IPS DF 6.9 (cell line): ENCODE data around the gene TAF6.

ENCODE experiments used
- DNase-seq: peaks from one replicate; pipeline ENCODE4 v3.0.0-alpha.2; 2013; ENCODE audit warnings: low read depth, low spot score
- H3K27ac ChIP-seq: one replicate; pipeline ENCODE4 v1.5.1; 2013; ENCODE audit warnings: low read length, control low read depth
- H3K27me3 ChIP-seq: 2 replicates; pipeline ENCODE4 v1.6.1; 2013; ENCODE audit warnings: mild to moderate bottlenecking, low read length; ENCODE audit not compliant: control insufficient read depth, insufficient read depth
- H3K36me3 ChIP-seq: 2 replicates; pipeline ENCODE4 v1.6.1; 2013; ENCODE audit warnings: low read length; ENCODE audit not compliant: control insufficient read depth, insufficient read depth
- H3K4me1 ChIP-seq: 2 replicates; pipeline ENCODE4 v1.6.1; 2013; ENCODE audit warnings: low read length; ENCODE audit not compliant: control insufficient read depth, insufficient read depth
- H3K4me3 ChIP-seq: 2 replicates; pipeline ENCODE4 v1.5.1; 2013; ENCODE audit warnings: mild to moderate bottlenecking, low read length
- H3K9me3 ChIP-seq: 2 replicates; pipeline ENCODE4 v1.6.1; 2013; ENCODE audit warnings: low read length, inconsistent platforms; ENCODE audit not compliant: control insufficient read depth, insufficient read depth
- WGBS: extraction: QIAGEN DNeasy Blood & Tissue Kit; methylation state at CpG from one replicate; pipeline ENCODE4 v1.1.7; 2013; ENCODE audit warnings: mixed read lengths, missing lambda C conversion rate; ENCODE audit not compliant: insufficient read length, insufficient coverage; 5-methylcytosine and 5-hydroxymethylcytosine counted together

The TAF6 gene

DNA sequence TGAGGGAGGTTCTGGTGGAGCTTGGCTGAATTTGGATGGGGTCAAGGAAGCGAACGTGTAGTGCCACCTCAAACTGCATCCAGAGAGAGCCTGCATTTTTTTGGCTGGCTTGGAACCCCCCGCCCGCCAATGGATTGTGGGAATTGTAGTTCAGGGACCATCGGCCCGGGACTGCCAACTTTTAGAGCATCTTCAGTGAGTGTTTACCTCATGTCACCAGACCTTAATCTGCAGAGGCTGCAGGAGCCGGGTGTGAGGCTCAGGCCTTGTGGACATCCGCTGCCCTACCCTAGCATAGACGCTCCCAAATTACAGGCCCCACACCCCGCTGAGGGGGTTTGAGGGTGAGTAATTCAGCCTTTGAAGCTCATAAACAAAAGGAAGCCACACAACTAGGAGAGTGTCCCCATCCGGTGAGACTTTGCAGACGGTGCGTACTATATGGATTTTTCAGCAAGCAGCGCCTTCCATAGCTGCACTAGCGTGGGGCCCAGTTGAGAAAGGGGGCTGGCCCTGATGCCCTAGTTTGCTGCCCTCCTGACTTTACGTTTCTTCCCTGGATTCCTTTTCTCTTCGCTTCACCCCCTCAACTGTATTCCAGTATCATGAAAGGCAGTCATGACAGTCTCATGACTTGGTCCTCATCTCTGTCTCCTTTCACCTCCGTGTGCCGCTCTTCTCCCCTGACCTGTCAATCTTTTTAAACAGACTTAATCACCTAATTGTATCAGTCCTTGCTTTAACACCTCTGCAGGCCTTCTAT is 993 bp upstream of the TAF6 start:
- WGBS, result no CpG with 5 or more reads among the region's 19 CpGs

DNA sequence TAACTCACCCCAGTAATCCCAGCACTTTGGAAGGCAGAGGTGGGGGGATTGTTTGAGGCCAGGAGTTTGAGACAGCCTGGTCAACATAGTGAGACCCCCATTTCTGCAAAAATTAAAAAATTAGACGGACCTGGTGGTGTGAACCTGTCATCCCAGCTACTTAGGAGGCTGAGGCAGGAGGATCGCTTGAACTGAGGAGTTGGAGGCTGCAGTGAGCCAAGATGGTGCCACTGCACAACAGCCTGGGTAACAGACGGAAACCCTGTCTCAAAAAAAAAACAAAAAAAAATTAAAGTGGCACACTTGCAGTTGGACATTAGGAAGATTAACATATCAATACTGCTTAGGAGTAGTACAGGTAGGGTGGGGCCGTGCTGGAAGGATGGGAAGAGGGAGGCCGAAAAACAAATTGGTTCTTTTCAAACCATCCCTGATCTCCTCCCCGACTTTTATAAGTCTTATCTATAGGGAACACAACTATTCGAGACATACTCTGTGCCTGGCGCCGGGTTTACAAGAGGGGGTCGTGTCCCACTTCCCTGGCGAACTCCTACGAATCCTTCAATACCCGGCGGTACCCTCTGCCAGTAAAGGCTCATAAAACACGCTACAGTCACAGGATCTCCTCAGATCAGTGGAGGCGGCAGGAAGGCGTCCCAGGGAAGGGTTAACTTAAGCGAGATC is 628 bp downstream of the TAF6 start:
- Histone ChIP-seq H3K27ac (no peak overlapping the region), H3K4me1 (no peaks in the 10 kb centered on the region), H3K36me3 (peaks cover 3% of the 10 kb centered on the region; the same call in 1 of the 2 replicates), H3K27me3 (no peaks in the 10 kb centered on the region), H3K4me3 (peak overlapping the region; percentile 91), H3K9me3 (no peaks in the 10 kb centered on the region)
- DNase-seq, result no peak
- no CpG with 5 or more reads among the region's 18 CpGs for WGBS

More for the DNA sequence above, 993 bp upstream of the TAF6 start:
- Histone ChIP-seq H3K27ac (no peak overlapping the region), H3K9me3 (no peaks in the 10 kb centered on the region), H3K4me1 (no peaks in the 10 kb centered on the region), H3K4me3 (peak overlapping the region; percentile 69; the same call in 1 of the 2 replicates), H3K36me3 (no peaks in the 10 kb centered on the region), H3K27me3 (no peaks in the 10 kb centered on the region)
- DNase-seq, result no peak

DNA sequence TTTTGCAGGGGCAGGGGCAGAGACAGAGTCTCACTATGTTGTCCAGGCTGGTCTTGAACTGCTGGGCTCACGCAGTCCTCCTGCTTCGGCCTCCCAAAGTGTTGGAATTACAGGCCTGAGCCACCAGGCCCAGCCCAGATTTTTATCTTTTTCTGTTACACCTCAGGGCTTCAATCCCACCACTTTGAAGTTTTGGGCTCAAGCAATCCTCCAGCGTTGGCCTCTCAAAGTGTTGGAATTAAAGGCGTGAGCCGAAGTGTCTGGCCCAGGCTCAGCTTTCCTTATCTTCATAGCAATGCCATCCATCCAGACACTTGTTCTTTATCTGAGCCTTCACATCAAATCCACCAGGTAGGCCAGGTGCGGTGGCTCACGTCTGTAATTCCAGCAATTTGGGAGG is 4.1 kb downstream of the TAF6 start:
- DNase-seq, result no peak
- Histone ChIP-seq H3K4me3 (no peak overlapping the region), H3K27me3 (no peaks in the 10 kb centered on the region), H3K36me3 (peaks cover 19% of the 10 kb centered on the region), H3K9me3 (no peaks in the 10 kb centered on the region), H3K27ac (no peak overlapping the region), H3K4me1 (no peaks in the 10 kb centered on the region)
- no CpG with 5 or more reads among the region's 7 CpGs for WGBS

DNA sequence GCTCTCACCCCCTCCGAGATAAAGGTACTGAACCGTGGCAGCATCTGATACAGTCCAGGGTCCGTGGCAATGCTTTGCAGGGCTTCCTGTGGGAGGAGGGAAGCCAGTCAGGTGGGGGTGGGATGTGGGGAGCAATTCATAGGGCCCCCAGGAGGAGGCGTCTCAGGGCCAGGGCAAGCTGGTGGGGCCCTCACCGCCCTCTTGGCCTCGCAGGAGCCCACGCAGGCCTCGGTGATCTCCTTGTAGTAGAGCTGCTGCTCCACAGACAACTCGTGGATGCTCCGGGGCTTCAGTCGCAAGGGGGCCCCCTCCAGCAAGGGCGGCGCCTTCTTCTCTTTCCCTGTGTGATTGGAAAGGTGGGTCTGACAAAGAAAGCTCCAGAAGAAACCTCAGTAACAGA is 7.2 kb downstream of the TAF6 start:
- DNase-seq, result no peak
- Histone ChIP-seq H3K36me3 (peaks cover 31% of the 10 kb centered on the region), H3K27ac (no peak overlapping the region), H3K27me3 (no peaks in the 10 kb centered on the region), H3K4me3 (no peak overlapping the region), H3K9me3 (no peaks in the 10 kb centered on the region), H3K4me1 (no peaks in the 10 kb centered on the region)
- no CpG with 5 or more reads among the region's 13 CpGs for WGBS

DNA sequence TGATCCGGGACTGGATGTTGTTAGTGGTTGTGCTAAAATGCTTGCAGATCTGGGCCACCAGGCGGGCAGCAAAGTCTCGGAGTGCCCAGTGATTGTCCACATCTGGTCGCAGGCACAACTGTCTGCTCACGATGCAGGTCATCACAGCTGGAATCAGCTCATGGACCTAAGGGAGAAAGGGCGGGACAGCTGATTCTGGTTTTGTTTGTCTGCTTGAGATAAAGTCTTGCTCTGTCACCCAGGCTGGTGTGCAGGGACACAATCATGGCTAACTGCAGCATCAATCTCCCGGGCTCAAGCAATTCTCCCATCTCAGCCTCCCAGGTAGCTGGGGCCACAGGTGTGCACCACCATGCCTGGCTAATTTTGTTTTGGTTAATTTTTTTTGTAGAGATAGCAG is 8.0 kb downstream of the TAF6 start:
- no peak for DNase-seq
- peaks cover 36% of the 10 kb centered on the region for H3K36me3 ChIP-seq
- no peaks in the 10 kb centered on the region for H3K9me3 ChIP-seq
- WGBS, result no CpG with 5 or more reads among the region's 7 CpGs
- no peak overlapping the region for H3K27ac ChIP-seq
- H3K4me3 ChIP-seq, result no peak overlapping the region
- H3K27me3 ChIP-seq, result no peaks in the 10 kb centered on the region
- no peaks in the 10 kb centered on the region for H3K4me1 ChIP-seq

DNA sequence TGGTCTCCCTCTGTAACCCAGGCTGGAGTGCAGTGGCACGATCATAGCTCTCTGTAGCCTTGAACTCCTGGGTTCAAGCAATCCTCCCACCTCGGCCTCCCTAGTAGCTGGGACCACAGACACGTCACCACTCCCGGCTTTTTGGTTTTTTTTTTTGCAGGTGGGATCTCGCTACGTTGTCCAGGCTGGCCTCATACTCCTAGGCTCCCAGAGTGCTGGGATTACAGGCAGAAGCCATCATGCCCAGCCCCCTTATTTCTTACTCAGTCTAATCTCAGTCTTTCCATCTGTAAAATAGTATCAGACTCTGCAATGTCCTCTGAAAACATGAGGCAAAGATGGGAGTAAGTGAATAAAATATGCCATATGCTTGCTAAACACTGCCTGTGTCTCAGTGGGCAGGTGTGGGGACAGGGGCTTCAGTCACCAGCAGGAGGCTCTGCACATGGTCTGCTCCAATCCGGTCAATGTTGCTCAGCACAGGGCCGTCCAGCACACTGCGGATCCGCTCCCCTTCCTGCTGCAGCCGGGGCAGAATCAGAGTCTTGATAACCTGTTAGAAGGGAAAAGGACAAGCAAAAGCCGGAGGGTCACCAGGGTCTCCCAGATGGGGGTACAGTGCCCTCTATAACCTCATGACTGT is 9.5 kb downstream of the TAF6 start:
- Histone ChIP-seq H3K4me1 (no peaks in the 10 kb centered on the region), H3K27ac (no peak overlapping the region), H3K36me3 (peaks cover 40% of the 10 kb centered on the region), H3K27me3 (no peaks in the 10 kb centered on the region), H3K9me3 (no peaks in the 10 kb centered on the region), H3K4me3 (no peak overlapping the region)
- no peak for DNase-seq
- WGBS, result no CpG with 5 or more reads among the region's 12 CpGs

DNA sequence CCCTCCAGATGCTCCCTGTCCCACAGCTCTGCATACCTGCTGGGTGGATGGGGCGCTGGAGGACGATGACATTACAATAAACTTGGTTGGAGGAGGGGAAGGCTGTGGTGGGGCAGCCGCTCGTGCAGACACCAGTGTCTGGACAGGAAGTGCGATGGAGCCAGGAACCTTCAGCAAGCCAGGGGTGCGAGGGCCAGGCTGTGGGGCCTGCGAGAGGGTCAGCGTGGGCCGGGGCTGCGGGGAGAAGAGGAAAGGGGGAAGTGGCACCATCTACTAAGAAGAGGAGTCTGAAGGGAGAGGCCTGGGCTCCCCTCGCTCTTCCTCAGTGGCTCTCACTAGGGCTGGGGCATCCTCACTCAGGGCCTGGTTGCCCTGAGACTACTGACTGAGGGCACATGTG is 11.3 kb downstream of the TAF6 start:
- no peaks in the 10 kb centered on the region for H3K27me3 ChIP-seq
- DNase-seq, result no peak
- peaks cover 33% of the 10 kb centered on the region for H3K36me3 ChIP-seq
- no peak overlapping the region for H3K27ac ChIP-seq
- no peaks in the 10 kb centered on the region for H3K9me3 ChIP-seq
- no peaks in the 10 kb centered on the region for H3K4me1 ChIP-seq
- no peak overlapping the region for H3K4me3 ChIP-seq
- no CpG with 5 or more reads among the region's 11 CpGs for WGBS

DNA sequence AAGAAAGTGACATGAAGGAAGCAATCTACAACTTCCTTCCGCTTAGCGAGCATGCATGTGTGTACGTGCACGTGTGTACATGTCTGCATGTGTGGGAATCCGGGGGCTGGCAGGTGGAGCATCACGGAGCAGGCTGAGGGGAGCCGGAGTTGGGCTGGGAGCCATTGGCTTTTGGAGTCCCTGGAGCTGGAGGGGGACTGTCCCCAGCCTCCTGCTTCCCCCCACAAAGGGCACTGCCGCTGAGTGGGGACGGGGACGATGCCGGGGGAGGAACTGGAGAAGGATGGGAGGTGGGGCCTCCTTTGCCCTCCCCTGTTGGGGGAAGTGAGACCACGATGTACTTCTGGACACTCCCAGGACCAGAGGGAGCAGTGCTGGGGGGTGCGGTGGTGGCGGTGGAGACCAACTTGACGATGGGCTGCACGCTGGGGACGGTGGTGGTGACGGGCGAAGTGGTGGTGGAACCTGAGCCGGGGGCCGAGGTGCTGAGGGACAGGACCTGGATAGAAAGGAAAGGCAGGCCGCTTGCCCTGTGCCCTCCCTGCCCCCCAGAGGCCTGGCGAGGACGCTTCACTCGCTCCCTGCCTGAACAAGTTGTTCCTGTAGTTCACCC is 11.9 kb downstream of the TAF6 start:
- Histone ChIP-seq H3K36me3 (peaks cover 33% of the 10 kb centered on the region), H3K27me3 (no peaks in the 10 kb centered on the region), H3K4me3 (no peak overlapping the region), H3K9me3 (no peaks in the 10 kb centered on the region), H3K27ac (no peak overlapping the region), H3K4me1 (no peaks in the 10 kb centered on the region)
- WGBS, result no CpG with 5 or more reads among the region's 25 CpGs
- no peak for DNase-seq

DNA sequence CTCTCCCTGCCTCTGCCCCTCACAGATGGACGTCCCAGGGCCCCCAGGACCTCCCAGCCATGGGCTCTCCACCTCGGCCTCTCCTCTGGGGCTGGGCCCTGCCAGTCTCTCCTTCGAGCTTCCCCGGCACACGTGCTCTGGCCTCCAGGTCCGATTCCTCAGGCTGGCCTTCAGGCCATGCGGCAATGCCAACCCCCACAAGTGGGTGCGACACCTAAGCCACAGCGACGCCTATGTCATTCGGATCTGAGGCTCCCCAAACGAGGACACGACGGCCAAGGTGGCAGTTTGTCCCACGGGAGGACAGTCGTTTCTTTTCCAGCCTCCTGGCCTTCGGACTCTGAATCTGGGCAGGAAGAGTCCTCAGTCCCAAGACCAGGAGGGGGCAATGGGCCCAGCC is 12.5 kb downstream of the TAF6 start:
- peaks cover 27% of the 10 kb centered on the region for H3K36me3 ChIP-seq
- WGBS, result no CpG with 5 or more reads among the region's 17 CpGs

DNA sequence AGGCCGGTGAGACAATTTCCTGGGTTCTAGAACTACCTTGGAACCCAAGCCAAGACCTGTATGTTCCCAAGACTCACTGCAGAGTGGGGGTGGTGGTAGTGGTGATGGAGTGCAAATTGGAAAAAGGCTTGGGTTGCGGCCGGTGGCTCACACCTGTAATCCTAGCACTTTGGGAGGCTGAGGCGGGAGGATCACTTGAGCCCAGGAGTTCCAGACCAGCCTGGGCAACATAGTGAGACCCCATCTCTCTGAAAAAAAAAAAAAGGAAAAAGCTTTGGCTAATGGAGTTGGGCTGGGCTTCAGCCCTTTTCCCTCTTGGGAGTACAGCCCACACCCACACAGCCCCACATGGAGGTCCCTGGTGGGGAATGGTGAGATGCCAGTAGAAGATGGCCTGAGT is 13.6 kb downstream of the TAF6 start:
- no peaks in the 10 kb centered on the region for H3K27me3 ChIP-seq
- H3K9me3 ChIP-seq, result no peaks in the 10 kb centered on the region
- peaks cover 21% of the 10 kb centered on the region; the same call in 1 of the 2 replicates for H3K36me3 ChIP-seq
- WGBS, result no CpG with 5 or more reads among the region's 4 CpGs
- no peak for DNase-seq
- H3K4me1 ChIP-seq, result no peaks in the 10 kb centered on the region
- H3K27ac ChIP-seq, result no peak overlapping the region
- no peak overlapping the region for H3K4me3 ChIP-seq

More for the DNA sequence above, 12.5 kb downstream of the TAF6 start:
- no peak overlapping the region for H3K4me3 ChIP-seq
- no peaks in the 10 kb centered on the region for H3K9me3 ChIP-seq
- no peak for DNase-seq
- H3K4me1 ChIP-seq, result no peaks in the 10 kb centered on the region
- H3K27me3 ChIP-seq, result no peaks in the 10 kb centered on the region
- H3K27ac ChIP-seq, result no peak overlapping the region
